GM08714 (cell line): Measurements from ENCODE around the gene GMPPA.

Experiments
- H3K4me3 ChIP-seq: fragments of 200-500 bp; sonication (Bioruptor generic); 2 replicates; pipeline ENCODE4 v1.5.1; 2014; ENCODE audit warnings: mild to moderate bottlenecking, low read length, inconsistent platforms
- ZNF274 ChIP-seq: IDR thresholded peaks from 2 replicates; pipeline ENCODE4 v1.6.1; 2012; ENCODE audit warnings: mild to moderate bottlenecking, low read depth, low read length

Gene GMPPA

DNA sequence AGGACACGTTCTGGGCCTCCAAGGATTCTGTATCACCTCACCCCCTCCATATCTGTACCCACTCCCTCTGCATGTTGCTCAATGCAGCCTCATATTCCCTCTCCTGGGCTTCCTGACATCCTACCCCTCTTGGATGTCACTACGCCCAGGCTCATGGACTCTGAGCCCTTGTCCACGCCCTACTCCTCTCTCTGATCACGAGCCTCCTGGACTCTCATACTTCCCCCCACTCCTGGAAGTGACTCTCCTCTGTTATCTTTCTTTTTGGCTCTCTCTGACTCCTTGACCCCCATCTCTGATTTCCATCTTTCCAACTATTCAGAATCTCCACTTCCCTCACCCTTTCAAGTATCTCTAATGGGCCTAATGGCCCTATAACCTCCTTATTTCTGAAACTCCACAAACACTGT lies 47.3 kb downstream of the GMPPA start:
- no peak for TF ChIP-seq ZNF274
- no peak overlapping the region for H3K4me3 ChIP-seq

DNA sequence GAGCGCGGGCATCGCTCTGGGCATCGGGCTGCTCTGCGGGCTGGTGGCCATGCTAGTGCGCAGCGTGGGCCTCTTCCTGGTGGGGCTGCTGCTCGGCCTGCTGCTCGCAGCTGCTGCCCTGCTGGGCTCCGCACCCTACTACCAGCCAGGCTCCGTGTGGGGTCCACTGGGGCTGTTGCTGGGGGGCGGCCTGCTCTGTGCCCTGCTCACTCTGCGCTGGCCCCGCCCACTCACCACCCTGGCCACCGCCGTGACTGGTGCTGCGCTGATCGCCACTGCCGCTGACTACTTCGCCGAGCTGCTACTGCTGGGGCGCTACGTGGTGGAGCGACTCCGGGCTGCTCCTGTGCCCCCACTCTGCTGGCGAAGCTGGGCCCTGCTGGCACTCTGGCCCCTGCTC lies 48.9 kb downstream of the GMPPA start:
- H3K4me3 ChIP-seq: no peak overlapping the region
- TF ChIP-seq ZNF274: no peak

DNA sequence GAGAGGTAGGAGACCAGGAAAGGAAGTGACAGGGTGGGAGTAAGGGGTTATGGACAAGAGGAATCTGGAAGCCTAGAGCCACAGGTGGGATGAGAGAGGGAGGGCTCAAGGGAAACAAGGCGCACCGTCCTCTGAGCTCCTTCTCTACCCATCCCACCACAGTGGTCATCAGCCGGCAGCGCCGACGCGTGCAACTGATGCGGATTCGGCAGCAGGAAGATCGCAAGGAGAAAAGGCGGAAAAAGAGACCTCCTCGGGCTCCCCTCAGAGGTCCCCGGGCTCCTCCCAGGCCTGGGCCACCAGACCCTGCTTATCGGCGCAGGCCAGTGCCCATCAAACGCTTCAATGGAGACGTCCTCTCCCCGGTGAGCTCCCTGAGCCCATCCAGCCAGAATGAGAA lies 50.3 kb downstream of the GMPPA start:
- H3K4me3 ChIP-seq: no peak overlapping the region
- TF ChIP-seq ZNF274: no peak

DNA sequence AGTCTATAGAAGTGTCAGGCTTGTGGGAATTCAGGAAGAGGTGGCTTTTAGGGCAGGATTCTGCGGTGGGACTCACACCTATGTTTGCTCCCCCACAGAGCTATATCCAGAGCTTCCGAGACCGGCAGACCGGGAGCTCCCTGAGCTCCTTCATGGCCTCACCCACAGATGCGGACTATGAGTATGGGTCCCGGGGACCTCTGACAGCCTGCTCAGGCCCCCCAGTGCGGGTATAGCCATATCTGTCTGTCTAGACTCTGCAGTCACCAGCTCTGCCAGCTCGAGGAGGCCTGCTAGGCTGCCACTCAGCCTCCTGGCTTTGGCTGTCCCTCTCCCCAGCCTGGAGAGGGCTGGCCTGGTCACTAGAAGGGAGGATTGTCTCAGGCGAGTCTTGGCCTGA lies 50.9 kb downstream of the GMPPA start:
- TF ChIP-seq ZNF274: no peak
- H3K4me3 ChIP-seq: no peak overlapping the region

DNA sequence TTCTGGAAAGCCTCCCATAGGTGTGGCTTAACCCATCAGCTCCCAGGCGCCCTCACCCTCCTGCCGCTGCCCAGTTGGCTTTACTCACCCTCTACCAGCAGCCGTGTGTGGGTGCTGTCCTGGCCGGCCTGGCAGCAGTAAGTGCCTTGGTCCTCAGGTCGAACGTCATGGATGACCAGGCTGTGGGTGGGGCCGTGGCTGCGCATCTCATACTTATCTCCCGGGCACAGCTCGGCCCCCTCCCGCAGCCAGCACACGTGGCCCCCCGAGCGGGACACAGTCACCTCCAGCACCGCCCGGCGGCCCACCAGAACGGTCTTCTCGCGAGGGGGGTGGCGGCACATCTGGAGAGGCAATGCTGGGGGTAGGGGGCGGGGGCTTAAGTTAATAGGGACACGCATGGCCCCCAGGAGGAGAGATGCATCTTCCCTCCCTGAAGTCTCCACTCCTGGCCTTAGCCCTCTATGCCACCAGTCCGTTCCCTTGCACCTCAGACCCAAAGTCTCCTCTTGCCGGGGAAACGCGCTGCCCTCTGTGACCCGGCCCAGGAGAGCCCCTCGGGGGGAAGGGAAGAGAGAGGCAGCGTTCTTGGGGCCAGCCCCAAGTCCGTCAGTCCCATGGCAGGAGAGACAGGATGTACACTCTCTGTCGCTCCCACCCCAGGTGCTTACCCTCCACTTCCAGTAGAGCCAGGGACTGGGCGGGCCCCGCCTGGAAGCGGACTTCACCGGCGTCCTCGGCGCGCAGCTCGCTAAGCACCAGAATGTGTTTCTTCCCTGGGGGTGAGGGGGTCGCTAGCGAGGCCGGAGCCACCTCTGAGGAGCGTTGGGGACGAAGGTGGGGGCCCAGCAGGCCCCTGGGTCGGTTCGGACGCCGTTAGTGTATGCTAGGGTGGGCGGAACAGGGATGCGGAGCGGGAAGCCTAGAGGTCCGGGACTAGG lies 53.0 kb downstream of the GMPPA start:
- H3K4me3 ChIP-seq: peak overlapping the region; percentile 53; the same call in 1 of the 2 replicates
- TF ChIP-seq ZNF274: no peak

DNA sequence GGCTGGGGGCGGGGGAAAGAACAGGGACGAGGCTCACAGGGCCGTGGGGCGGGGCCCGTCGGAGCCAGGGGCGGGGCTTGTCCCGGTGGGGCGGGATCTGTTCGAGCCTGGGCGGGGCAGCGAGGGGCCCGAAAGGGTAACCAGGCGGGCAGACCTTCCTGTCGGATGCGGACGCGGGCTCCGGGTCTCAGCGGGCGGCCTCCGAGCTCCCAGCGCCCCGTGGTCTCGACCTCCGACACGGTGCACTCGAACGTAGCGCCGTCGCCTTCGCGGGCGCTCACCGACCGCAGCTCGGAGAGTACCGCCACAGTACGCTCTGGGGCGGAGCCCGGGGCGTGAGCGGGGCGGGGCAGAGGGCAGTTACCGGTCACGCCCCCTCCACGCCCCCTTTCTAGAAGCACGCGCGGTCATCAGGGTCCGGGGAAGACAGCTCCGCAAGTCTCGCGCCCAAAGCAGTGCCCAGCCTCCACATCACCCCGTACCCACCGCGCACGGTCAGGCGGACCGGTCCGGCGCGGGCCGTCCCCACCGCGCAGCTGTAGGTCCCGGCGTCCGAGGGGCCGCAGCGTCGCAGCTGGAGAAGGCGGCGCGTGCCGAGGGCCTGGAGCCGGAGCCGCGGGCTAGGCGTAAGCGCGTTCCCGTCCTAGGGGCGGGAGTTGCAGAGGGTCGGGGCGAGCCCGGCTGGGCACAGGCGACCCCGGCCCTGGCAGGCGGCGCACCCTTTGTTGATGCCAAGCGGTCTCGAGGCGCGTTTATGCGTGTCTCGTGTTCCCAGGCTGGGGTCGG lies 53.9 kb downstream of the GMPPA start:
- H3K4me3 ChIP-seq: peak overlapping the region; percentile 53; the same call in 1 of the 2 replicates
- TF ChIP-seq ZNF274: no peak

DNA sequence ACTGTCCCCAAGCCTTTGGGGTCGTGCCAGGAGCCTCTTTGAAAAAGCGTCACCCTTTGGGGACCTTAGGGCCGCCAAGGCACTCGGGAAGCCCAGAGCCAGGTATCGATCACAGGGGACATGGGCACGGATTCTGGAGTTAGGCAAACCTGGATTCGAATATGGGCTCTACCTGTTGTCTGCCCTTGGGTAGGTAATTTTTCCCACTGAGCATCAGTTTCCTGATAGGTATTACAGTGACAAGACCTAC lies 54.4 kb downstream of the GMPPA start:
- no peak for TF ChIP-seq ZNF274
- no peak overlapping the region for H3K4me3 ChIP-seq

DNA sequence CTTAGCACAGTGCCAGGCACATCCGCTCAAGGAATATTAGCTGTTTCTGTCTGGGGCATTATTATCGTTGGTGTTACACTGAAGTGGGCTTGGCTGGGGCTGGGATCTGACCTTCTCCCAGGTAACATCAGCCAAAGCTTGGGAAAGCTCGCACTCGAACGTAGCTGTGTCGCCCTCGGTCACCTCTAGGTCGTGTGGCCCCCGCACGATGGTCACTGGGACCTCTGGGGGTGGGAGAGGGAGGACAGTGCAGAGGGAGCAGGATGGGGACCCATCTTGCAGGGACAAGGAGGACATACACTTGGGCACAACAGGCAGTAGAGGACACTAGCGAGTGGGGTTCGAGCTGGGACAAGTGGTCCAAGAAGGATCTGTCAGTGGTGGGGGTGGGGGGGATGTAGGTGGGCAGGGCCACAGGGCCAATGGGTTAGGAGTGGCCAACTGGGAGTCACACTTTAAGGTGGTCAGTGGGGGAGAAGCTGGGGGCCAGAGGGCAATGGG lies 54.8 kb downstream of the GMPPA start:
- no peak overlapping the region for H3K4me3 ChIP-seq

DNA sequence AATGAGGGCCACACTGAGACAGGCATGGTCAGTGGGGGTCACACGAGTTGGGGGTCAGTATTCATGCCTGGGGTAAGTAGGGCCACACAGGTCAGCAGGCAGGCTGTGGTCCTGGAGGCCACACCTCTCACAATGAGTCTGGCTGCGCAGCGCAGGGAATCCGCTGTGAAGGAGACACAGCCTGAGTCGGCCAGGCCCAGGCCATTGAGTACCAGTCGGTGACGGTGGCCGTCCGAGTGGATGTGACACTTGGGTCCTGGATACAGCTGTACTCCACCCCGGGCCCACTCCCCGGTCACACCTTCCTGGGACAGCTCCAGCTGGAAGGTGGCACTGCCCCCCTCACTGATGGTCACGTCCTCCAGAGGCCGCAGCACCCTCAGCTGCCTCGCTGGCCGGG lies 55.7 kb downstream of the GMPPA start:
- no peak for TF ChIP-seq ZNF274
- H3K4me3 ChIP-seq: no peak overlapping the region

More for the DNA sequence above, 54.8 kb downstream of the GMPPA start:
- no peak for TF ChIP-seq ZNF274

DNA sequence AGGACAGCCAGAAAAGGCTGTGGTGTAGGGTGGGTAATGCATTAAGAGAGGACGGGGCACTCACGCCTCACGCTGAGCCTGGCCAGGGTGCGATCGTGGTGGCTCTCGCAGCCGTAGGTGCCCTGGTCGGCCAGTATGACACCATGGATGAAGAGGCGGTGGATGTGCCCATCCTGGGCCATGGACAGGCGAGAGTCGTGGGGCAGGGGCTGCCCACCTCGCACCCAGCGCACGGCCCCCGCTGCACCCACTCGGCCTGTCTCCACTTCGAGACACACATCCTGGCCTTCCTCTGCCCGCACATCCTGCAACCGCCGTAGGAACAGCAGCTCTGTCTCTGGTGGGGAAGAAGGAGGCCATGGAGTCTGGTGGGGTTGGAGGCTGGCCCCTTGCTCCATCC lies 57.3 kb downstream of the GMPPA start:
- TF ChIP-seq ZNF274: no peak
- no peak overlapping the region for H3K4me3 ChIP-seq

DNA sequence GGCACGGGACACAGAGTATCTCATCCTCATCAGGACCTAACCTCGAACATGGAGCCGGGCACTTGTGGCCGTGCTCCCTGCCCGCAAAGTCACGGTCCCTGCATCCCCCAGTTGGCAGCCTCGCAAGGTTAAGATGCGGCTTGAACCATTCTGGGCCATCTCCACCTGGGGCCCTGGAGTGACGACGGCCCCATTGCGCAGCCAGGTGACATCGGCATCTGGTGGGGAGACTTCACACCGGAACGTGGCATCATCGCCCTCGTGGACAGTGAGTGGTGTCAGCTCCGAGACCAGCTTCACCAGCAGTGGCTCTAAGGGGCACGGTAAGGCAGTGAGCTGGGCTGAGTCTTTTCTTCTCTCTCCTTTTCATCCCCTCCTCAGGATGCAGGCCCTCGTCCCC lies 57.7 kb downstream of the GMPPA start:
- no peak overlapping the region for H3K4me3 ChIP-seq
- no peak for TF ChIP-seq ZNF274
